GM12865 (cell line): ENCODE results near the gene ADK.
"Not testable (repeated sequence)": the region's sequence is repeated elsewhere in the genome, so short reads cannot be mapped to it uniquely, and the experiment has no call there.

Source experiments
- DNase-seq: peaks from one replicate; pipeline ENCODE4 v3.0.0; 2010; ENCODE audit warnings: low read depth
- H3K4me3 ChIP-seq: 2 replicates; pipeline ENCODE4 v1.5.1; 2011; ENCODE audit warnings: mild to moderate bottlenecking, low read depth, low read length, control low read depth
- CTCF ChIP-seq: IDR thresholded peaks from 2 replicates; pipeline ENCODE4 v1.5.1; 2011; ENCODE audit warnings: low read length, control low read depth, low read depth, inconsistent platforms; ENCODE audit not compliant: insufficient read depth; ENCODE audit errors: missing control alignments

Gene ADK

GRCh38 chr10:74453169-74453568 is 302.1 kb downstream of the ADK start:
- DNase-seq, result no peak
- no peak overlapping the region for H3K4me3 ChIP-seq
- TF ChIP-seq CTCF, result no peak

DNA sequence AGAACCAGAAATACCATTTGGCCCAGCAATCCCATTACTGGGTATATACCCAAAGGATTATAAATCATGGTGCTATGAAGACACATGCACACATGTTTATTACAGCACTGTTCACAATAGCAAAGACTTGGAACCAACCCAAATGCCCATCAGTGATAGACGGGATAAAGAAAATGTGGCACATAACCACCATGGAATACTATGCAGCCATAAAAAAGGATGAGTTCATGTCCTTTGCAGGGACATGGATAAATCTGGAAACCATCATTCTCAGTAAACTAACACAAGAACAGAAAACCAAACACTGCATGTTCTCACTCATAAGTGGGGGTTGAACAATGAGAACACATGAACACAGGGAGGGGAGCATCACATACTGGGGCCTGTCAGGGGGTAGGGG is 306.5 kb downstream of the ADK start:
- not testable (repeated sequence) for DNase-seq, H3K4me3 ChIP-seq

DNA sequence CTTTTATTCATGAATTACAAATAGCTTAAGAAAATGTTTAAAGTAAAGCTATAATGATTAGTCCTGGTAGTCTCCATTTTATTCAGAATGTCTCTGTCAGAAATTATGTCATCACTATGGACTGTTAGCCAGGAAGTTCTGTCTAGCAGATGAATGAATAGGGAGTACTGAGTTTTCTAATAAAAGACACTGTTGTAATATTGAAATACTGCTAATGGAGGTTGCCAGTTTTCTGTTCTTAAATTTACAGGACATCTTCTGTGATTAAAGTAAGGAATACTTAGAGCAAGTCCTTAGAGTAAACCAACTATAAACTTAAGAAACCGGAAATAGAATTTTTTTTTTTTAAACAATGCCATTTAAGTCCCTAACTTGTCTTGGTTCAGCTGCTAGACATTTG is 309.8 kb downstream of the ADK start:
- no peak for TF ChIP-seq CTCF
- DNase-seq, result no peak
- H3K4me3 ChIP-seq, result no peak overlapping the region

GRCh38 chr10:74474022-74474713 is 323.1 kb downstream of the ADK start:
- no peak overlapping the region for H3K4me3 ChIP-seq
- TF ChIP-seq CTCF, result no peak
- DNase-seq, result no peak

DNA sequence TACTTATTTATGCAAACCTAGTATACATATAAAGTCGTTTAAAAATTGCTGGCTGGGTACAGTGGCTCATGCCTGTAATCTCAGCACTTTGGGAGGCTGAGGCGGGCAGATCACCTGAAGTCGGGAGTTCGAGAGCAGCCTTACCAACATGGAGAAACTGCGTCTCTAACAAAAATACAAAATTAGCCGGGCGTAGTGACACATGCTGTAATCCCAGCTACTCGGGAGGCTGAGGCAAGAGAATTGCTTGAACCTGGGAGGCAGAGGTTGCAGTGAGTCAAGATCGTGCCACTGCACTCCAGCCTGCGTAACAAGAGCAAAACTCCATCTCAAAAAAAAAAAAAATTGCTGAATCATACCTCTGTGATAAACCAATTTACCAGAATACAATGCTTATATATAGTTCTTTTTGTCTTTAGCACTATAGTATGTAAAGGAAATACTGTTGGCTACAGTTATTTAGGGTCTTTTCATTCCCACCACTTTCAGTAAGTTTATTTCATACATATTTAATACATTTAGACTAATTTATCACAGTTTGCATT is 325.2 kb downstream of the ADK start:
- DNase-seq, H3K4me3 ChIP-seq: not testable (repeated sequence)

GRCh38 chr10:74480778-74481177 is 329.8 kb downstream of the ADK start:
- no peak for TF ChIP-seq CTCF
- H3K4me3 ChIP-seq, result no peak overlapping the region
- DNase-seq, result no peak

DNA sequence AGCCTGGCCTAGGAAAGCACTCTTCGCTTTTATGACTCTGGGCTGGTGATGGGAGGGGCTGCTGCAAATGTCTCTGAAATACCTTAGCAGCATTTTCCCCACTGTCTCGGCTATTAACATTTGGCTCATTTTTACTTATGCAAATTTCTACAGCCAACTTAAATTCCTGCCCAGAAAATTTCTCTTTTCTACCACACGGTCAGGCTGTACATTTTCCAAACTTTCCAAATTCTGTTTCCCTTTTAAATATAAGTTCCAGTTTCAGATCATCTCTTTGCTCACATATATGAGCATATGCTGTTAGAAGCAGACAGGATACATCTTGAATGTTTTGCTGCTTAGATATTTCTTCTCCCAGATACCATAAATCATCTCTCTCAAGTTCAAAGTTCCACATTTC is 332.3 kb downstream of the ADK start:
- DNase-seq, result no peak
- no peak overlapping the region for H3K4me3 ChIP-seq
- no peak for TF ChIP-seq CTCF

DNA sequence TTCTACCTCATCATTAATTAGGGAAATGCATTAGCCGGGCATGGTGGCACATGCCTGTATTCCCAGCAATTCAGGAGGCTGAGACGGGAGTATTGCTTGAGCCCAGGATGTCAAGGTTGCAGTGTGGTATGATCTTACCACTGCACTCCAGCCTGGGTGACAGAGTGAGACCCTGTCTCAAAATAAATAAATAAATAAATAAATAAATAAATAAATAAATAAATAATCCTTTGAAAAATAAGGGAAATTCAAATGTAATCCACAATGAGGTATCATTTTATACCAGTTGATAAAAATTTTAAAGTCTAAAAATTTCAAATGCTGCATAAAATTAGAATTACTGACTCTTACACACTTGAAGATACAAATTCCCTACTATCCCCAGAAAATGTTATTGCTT is 334.3 kb downstream of the ADK start:
- no peak overlapping the region for H3K4me3 ChIP-seq
- no peak for TF ChIP-seq CTCF
- no peak for DNase-seq
